ENCODE measurements around the gene DYSF. TPM values are rescaled to one million over a fixed set of nuclear protein-coding genes. Genes with fewer than 3 reads are reported as not detected.

The DYSF gene
- total RNA-seq, 2 donors from 2014 or later = 1.4 to 3.1 TPM

- Mint-ChIP-seq H3K9me3 (peaks cover 6% of the 10 kb centered on the region), H3K36me3 (ENCODE audit: low read depth) (no peaks in the 10 kb centered on the region), H3K4me1 (peaks cover 9% of the 10 kb centered on the region), H3K4me3 (no peak overlapping the region), H3K27me3 (ENCODE audit: insufficient read depth) (peaks cover 2% of the 10 kb centered on the region), H3K27ac (no peak overlapping the region)
- Histone ChIP-seq H3K9ac (ENCODE audit: extremely low read depth, low read length, poor library complexity, severe bottlenecking) (no peak overlapping the region), H3K4me3 (ENCODE audit: low read length) (no peak overlapping the region), H3K9me3 (ENCODE audit: control insufficient read depth, low read length) (no peaks in the 10 kb centered on the region), H3K27me3 (ENCODE audit: control insufficient read depth, insufficient read depth, low read length, poor library complexity, severe bottlenecking) (no peaks in the 10 kb centered on the region), H3K36me3 (ENCODE audit: control insufficient read depth, insufficient read depth, low read length) (no peaks in the 10 kb centered on the region), H3K4me1 (ENCODE audit: control insufficient read depth, insufficient read depth, low read length) (no peaks in the 10 kb centered on the region), H3K27ac (ENCODE audit: low read depth, low read length) (no peak overlapping the region)
- TF ChIP-seq CTCF (conservative IDR thresholded peaks at IDR 0.05) = no peak
- DNase-seq = no peak
- 75 to 88% methylated on average over 5 to 15 of the region's 15 CpGs for WGBS, 2 experiments (ENCODE audit: insufficient coverage in 1 of 2, insufficient read length in 1 of 2)
These were observed 249.0 kb downstream of the DYSF start for GRCh38 chr2:71702071-71702970.

DNA sequence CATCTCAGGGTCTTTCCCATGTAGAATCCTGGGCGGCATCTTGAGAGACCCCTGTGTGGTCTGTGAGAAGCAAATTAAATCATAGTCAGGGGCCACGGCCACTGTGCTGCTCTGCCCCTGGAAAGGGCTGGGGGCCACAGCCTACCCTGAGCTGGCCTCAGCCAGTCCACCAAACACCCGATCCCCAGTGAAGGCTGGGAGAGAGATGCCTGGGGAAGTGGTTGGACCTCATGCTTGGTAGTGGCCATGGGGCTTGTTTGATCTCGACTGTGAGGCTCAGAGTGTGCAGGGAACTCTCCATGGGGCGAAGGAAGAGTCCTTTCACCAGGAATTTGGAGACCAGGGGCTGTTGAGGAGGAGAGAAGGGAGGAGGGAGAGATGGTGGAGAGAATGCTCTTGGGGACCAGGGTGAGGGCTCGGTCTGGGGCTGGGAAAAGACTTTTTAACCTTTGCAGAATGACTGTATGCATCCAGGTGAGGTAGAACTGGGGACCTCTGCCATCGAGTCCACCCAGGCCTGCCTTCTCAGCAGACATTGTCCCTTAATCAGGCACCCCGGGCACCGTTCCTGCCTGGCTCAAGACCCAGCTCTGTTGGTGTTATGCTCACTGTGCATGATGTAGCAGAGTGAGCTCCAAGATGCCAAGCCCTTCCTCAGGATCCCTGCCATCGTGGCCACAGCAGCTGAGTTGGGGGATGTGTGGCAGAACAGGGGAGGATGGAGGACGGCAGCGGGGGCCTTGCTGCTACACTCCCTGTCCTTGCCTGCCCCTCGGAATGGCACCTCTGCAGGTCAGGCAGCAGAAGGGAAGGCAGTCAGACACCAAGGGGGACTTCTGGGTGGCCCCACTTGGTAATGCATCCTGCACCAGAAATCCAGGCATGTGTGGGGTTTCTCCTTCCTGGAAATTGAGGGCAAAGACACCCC is 249.9 kb downstream of the DYSF start:
- Mint-ChIP-seq H3K4me3 (no peak overlapping the region), H3K27ac (no peak overlapping the region), H3K36me3 (ENCODE audit: low read depth) (no peaks in the 10 kb centered on the region), H3K9me3 (peaks cover 6% of the 10 kb centered on the region), H3K4me1 (peaks cover 9% of the 10 kb centered on the region), H3K27me3 (ENCODE audit: insufficient read depth) (peaks cover 2% of the 10 kb centered on the region)
- Histone ChIP-seq H3K36me3 (ENCODE audit: control insufficient read depth, insufficient read depth, low read length) (no peaks in the 10 kb centered on the region), H3K27ac (ENCODE audit: low read depth, low read length) (no peak overlapping the region), H3K9me3 (ENCODE audit: control insufficient read depth, low read length) (no peaks in the 10 kb centered on the region), H3K9ac (ENCODE audit: extremely low read depth, low read length, poor library complexity, severe bottlenecking) (no peak overlapping the region), H3K4me3 (ENCODE audit: low read length) (no peak overlapping the region), H3K4me1 (ENCODE audit: control insufficient read depth, insufficient read depth, low read length) (no peaks in the 10 kb centered on the region), H3K27me3 (ENCODE audit: control insufficient read depth, insufficient read depth, low read length, poor library complexity, severe bottlenecking) (no peaks in the 10 kb centered on the region)
- no peak for TF ChIP-seq CTCF (conservative IDR thresholded peaks at IDR 0.05)
- no peak for DNase-seq
- WGBS, 2 experiments (ENCODE audit: insufficient coverage in 1 of 2, insufficient read length in 1 of 2) = 87 to 90% methylated on average over 6 to 13 of the region's 13 CpGs

- TF ChIP-seq CTCF (conservative IDR thresholded peaks at IDR 0.05) = no peak
- peaks cover under 1% of the 10 kb centered on the region for H3K27me3 Mint-ChIP-seq (ENCODE audit: insufficient read depth)
- no peak overlapping the region for H3K27ac ChIP-seq (ENCODE audit: low read depth, low read length)
- peaks cover 9% of the 10 kb centered on the region for H3K4me1 Mint-ChIP-seq
- peaks cover under 1% of the 10 kb centered on the region for H3K9me3 Mint-ChIP-seq
- no peaks in the 10 kb centered on the region for H3K36me3 ChIP-seq (ENCODE audit: control insufficient read depth, insufficient read depth, low read length)
- H3K4me1 ChIP-seq (ENCODE audit: control insufficient read depth, insufficient read depth, low read length) = no peaks in the 10 kb centered on the region
- H3K4me3 Mint-ChIP-seq = no peak overlapping the region
- no peaks in the 10 kb centered on the region for H3K36me3 Mint-ChIP-seq (ENCODE audit: low read depth)
- no peaks in the 10 kb centered on the region for H3K9me3 ChIP-seq (ENCODE audit: control insufficient read depth, low read length)
- H3K27ac Mint-ChIP-seq = no peak overlapping the region
- no peak overlapping the region for H3K9ac ChIP-seq (ENCODE audit: extremely low read depth, low read length, poor library complexity, severe bottlenecking)
- no peak overlapping the region for H3K4me3 ChIP-seq (ENCODE audit: low read length)
- no peaks in the 10 kb centered on the region for H3K27me3 ChIP-seq (ENCODE audit: control insufficient read depth, insufficient read depth, low read length, poor library complexity, severe bottlenecking)
- WGBS, 2 experiments (ENCODE audit: insufficient coverage in 1 of 2, insufficient read length in 1 of 2) = 79 to 89% methylated on average over 4 to 9 of the region's 9 CpGs
- no peak for DNase-seq
These were observed 250.8 kb downstream of the DYSF start for GRCh38 chr2:71704131-71704561.

Measured in endodermal cell (in vitro differentiated cells).